Measurements from ENCODE around the gene EIF5A. TPM values are rescaled to one million over a fixed set of nuclear protein-coding genes. Genes with fewer than 3 reads are reported as not detected.

The EIF5A gene
- total RNA-seq, 1 donor from 2014 or later: 248 TPM

GRCh38 chr17:7307686-7308624 is 527 bp downstream of the EIF5A start:
- TF ChIP-seq CTCF (IDR thresholded peaks at IDR 0.05): no peak
- peak overlapping the region; percentile 97 to 100 for H3K27ac ChIP-seq
- H3K36me3 ChIP-seq: peaks cover 34 to 35% of the 10 kb centered on the region in 2 donors
- no peaks in the 10 kb centered on the region for H3K9me3 ChIP-seq
- H3K27me3 ChIP-seq: no peaks in the 10 kb centered on the region
- no peak for DNase-seq (ENCODE audit: low spot score in 2 of 2)
- peaks cover 3 to 28% of the 10 kb centered on the region in 2 donors for H3K4me1 ChIP-seq
- H3K4me3 ChIP-seq: peak overlapping the region; percentile 76 to 99
- intact Hi-C loops (cut with DNase I): loop anchor here (1.0 to 5.0 kb wide), 4 partner anchors 43 to 379 kb away; partner anchors contain the start of genes ELP5, PHF23, TP53 and WRAP53

GRCh38 chr17:7308625-7309433 is 1.4 kb downstream of the EIF5A start:
- Histone ChIP-seq H3K9me3 (no peaks in the 10 kb centered on the region), H3K27me3 (no peaks in the 10 kb centered on the region), H3K4me1 (peaks cover 6 to 37% of the 10 kb centered on the region in 2 donors), H3K4me3 (peak overlapping the region; percentile 76 to 99), H3K36me3 (peaks cover 43 to 44% of the 10 kb centered on the region in 2 donors), H3K27ac (peak overlapping the region; percentile 97 to 100)
- intact Hi-C loops (cut with DNase I): loop anchor here (2.0 to 5.0 kb wide), 2 partner anchors 42 to 378 kb away; partner anchors contain the start of genes TP53 and WRAP53
- TF ChIP-seq CTCF (IDR thresholded peaks at IDR 0.05): no peak
- DNase-seq (ENCODE audit: low spot score in 2 of 2): peak in 1 of 2 donors; percentile 88

- Histone ChIP-seq H3K4me1 (peaks cover 10 to 45% of the 10 kb centered on the region in 2 donors), H3K9me3 (no peaks in the 10 kb centered on the region), H3K36me3 (peaks cover 46% of the 10 kb centered on the region in 2 donors), H3K4me3 (peak overlapping the region; percentile 76 to 99), H3K27me3 (no peaks in the 10 kb centered on the region), H3K27ac (peak overlapping the region; percentile 97 to 100)
- no peak for TF ChIP-seq CTCF (IDR thresholded peaks at IDR 0.05)
- intact Hi-C loops (cut with DNase I): loop anchor here (2.0 to 5.0 kb wide), 2 partner anchors 41 to 378 kb away; partner anchors contain the start of genes TP53 and WRAP53
- no peak for DNase-seq (ENCODE audit: low spot score in 2 of 2)
Measured at GRCh38 chr17:7309628-7310027, 2.2 kb downstream of the EIF5A start.

GRCh38 chr17:7311110-7311705 is 3.8 kb downstream of the EIF5A start:
- no peak overlapping the region for H3K4me3 ChIP-seq
- H3K9me3 ChIP-seq: no peaks in the 10 kb centered on the region
- H3K36me3 ChIP-seq: peaks cover 46% of the 10 kb centered on the region in 2 donors
- H3K27me3 ChIP-seq: no peaks in the 10 kb centered on the region
- no peak overlapping the region for H3K27ac ChIP-seq
- H3K4me1 ChIP-seq: peaks cover 13 to 48% of the 10 kb centered on the region in 2 donors
- intact Hi-C loops (cut with DNase I): no loop called here
- DNase-seq (ENCODE audit: low spot score in 2 of 2): no peak
- TF ChIP-seq CTCF (IDR thresholded peaks at IDR 0.05): no peak

GRCh38 chr17:7312432-7313087 is 5.1 kb downstream of the EIF5A start:
- H3K9me3 ChIP-seq: no peaks in the 10 kb centered on the region
- TF ChIP-seq CTCF (IDR thresholded peaks at IDR 0.05): no peak
- H3K36me3 ChIP-seq: peaks cover 51 to 52% of the 10 kb centered on the region in 2 donors
- no peak overlapping the region for H3K4me3 ChIP-seq
- H3K4me1 ChIP-seq: peaks cover 13 to 45% of the 10 kb centered on the region in 2 donors
- intact Hi-C loops (cut with DNase I): no loop called here
- no peak for DNase-seq (ENCODE audit: low spot score in 2 of 2)
- H3K27ac ChIP-seq: no peak overlapping the region
- H3K27me3 ChIP-seq: no peaks in the 10 kb centered on the region
